ENCODE measurements around the gene SAMD10.

SAMD10 gene

GRCh38 chr20:63942969-63943807 is 36.3 kb downstream of the SAMD10 start:
- DNase-seq (ENCODE audit: low spot score): no peak
- in situ Hi-C loops (cut with MboI; ENCODE audit: low sequenced_read_pairs, unreplicated experiment): no loop called here
- TF ChIP-seq CTCF (IDR thresholded peaks at IDR 0.05; ENCODE audit: borderline replicate concordance, control extremely low read depth, extremely low read depth, insufficient read depth, missing control alignments): no peak

- DNase-seq (ENCODE audit: low spot score): peak; percentile 72
- TF ChIP-seq CTCF (IDR thresholded peaks at IDR 0.05; ENCODE audit: borderline replicate concordance, control extremely low read depth, extremely low read depth, insufficient read depth, missing control alignments): no peak
- in situ Hi-C loops (cut with MboI; ENCODE audit: low sequenced_read_pairs, unreplicated experiment): no loop called here
Observed at GRCh38 chr20:63942250-63942951, 37.0 kb downstream of the SAMD10 start.

GRCh38 chr20:63941282-63942081 is 38.0 kb downstream of the SAMD10 start:
- TF ChIP-seq CTCF (IDR thresholded peaks at IDR 0.05; ENCODE audit: borderline replicate concordance, control extremely low read depth, extremely low read depth, insufficient read depth, missing control alignments): no peak
- no peak for DNase-seq (ENCODE audit: low spot score)
- in situ Hi-C loops (cut with MboI; ENCODE audit: low sequenced_read_pairs, unreplicated experiment): no loop called here

GRCh38 chr20:63940472-63941266 is 38.8 kb downstream of the SAMD10 start:
- TF ChIP-seq CTCF (IDR thresholded peaks at IDR 0.05; ENCODE audit: borderline replicate concordance, control extremely low read depth, extremely low read depth, insufficient read depth, missing control alignments): no peak
- DNase-seq (ENCODE audit: low spot score): no peak
- in situ Hi-C loops (cut with MboI; ENCODE audit: low sequenced_read_pairs, unreplicated experiment): no loop called here

- no peak for DNase-seq (ENCODE audit: low spot score)
- no peak for TF ChIP-seq CTCF (IDR thresholded peaks at IDR 0.05; ENCODE audit: borderline replicate concordance, control extremely low read depth, extremely low read depth, insufficient read depth, missing control alignments)
- in situ Hi-C loops (cut with MboI; ENCODE audit: low sequenced_read_pairs, unreplicated experiment): no loop called here
Observed at GRCh38 chr20:63940071-63940471, 39.4 kb downstream of the SAMD10 start.
